ENCODE results near the gene ACTN3.
"Not testable (repeated sequence)": the region's sequence is repeated elsewhere in the genome, so short reads cannot be mapped to it uniquely, and the experiment has no call there.

The ACTN3 gene

GRCh38 chr11:66606608-66607007 is 59.9 kb downstream of the ACTN3 start:
- no CpG with 5 or more reads among the region's 3 CpGs for WGBS (ENCODE audit: extremely low coverage, insufficient coverage, low lambda C conversion rate)
- not testable (repeated sequence) for H3K79me2 ChIP-seq (ENCODE audit: control insufficient read depth, insufficient read depth, low read length); DNase-seq

GRCh38 chr11:66607126-66607834 is 60.6 kb downstream of the ACTN3 start:
- WGBS (ENCODE audit: extremely low coverage, insufficient coverage, low lambda C conversion rate) = no CpG with 5 or more reads among the region's 8 CpGs
- Histone ChIP-seq H3K23ac (ENCODE audit: low read length) (no peak overlapping the region), H3K36me3 (ENCODE audit: control insufficient read depth, insufficient read depth, low read length) (no peaks in the 10 kb centered on the region), H3K4me3 (ENCODE audit: low read length) (no peak overlapping the region), H3K4me2 (ENCODE audit: low read length) (no peak overlapping the region), H3K56ac (ENCODE audit: low read length) (no peak overlapping the region), H4K5ac (ENCODE audit: low read length) (no peak overlapping the region), H2BK120ac (ENCODE audit: low read depth, low read length) (no peak overlapping the region), H2AK5ac (ENCODE audit: low read length) (no peak overlapping the region), H4K8ac (ENCODE audit: low read depth, low read length) (no peak overlapping the region), H3K27me3 (ENCODE audit: insufficient read depth, low read length, poor library complexity) (no peaks in the 10 kb centered on the region), H3K79me2 (ENCODE audit: control insufficient read depth, insufficient read depth, low read length) (no peaks in the 10 kb centered on the region), H3K4me1 (ENCODE audit: control insufficient read depth, low read depth, low read length) (no peaks in the 10 kb centered on the region), H3K18ac (ENCODE audit: low read length) (no peak overlapping the region), H3K27ac (ENCODE audit: low read depth, low read length) (no peak overlapping the region), H2BK5ac (ENCODE audit: low read length) (no peak overlapping the region), H3K4ac (ENCODE audit: low read depth, low read length) (no peak overlapping the region), H2BK15ac (replicated peaks; ENCODE audit: low read depth) (no peak overlapping the region), H3K79me1 (ENCODE audit: low read length) (no peaks in the 10 kb centered on the region), H3K9ac (ENCODE audit: low read length) (no peak overlapping the region)
- DNase-seq = no peak

More at GRCh38 chr11:66606608-66607007, 59.9 kb downstream of the ACTN3 start:
- H2BK5ac ChIP-seq (ENCODE audit: low read length); H2AK5ac ChIP-seq (ENCODE audit: low read length); H3K79me1 ChIP-seq (ENCODE audit: low read length); H4K5ac ChIP-seq (ENCODE audit: low read length); H3K27ac ChIP-seq (ENCODE audit: low read depth, low read length); H3K27me3 ChIP-seq (ENCODE audit: insufficient read depth, low read length, poor library complexity); H3K4me2 ChIP-seq (ENCODE audit: low read length); H3K4me3 ChIP-seq (ENCODE audit: low read length); H3K4ac ChIP-seq (ENCODE audit: low read depth, low read length); H3K56ac ChIP-seq (ENCODE audit: low read length); H3K23ac ChIP-seq (ENCODE audit: low read length); H3K36me3 ChIP-seq (ENCODE audit: control insufficient read depth, insufficient read depth, low read length); H3K9ac ChIP-seq (ENCODE audit: low read length); H3K4me1 ChIP-seq (ENCODE audit: control insufficient read depth, low read depth, low read length); H2BK120ac ChIP-seq (ENCODE audit: low read depth, low read length); H4K8ac ChIP-seq (ENCODE audit: low read depth, low read length); H2BK15ac ChIP-seq (replicated peaks; ENCODE audit: low read depth); H3K18ac ChIP-seq (ENCODE audit: low read length): not testable (repeated sequence)

- no peak overlapping the region for H3K18ac ChIP-seq (ENCODE audit: low read length)
- no peaks in the 10 kb centered on the region for H3K79me1 ChIP-seq (ENCODE audit: low read length)
- no peak overlapping the region for H2BK15ac ChIP-seq (replicated peaks; ENCODE audit: low read depth)
- H4K5ac ChIP-seq (ENCODE audit: low read length) = no peak overlapping the region
- H3K27me3 ChIP-seq (ENCODE audit: insufficient read depth, low read length, poor library complexity) = no peaks in the 10 kb centered on the region
- H2BK120ac ChIP-seq (ENCODE audit: low read depth, low read length) = no peak overlapping the region
- no peak overlapping the region for H2BK5ac ChIP-seq (ENCODE audit: low read length)
- no peaks in the 10 kb centered on the region for H3K36me3 ChIP-seq (ENCODE audit: control insufficient read depth, insufficient read depth, low read length)
- H3K4me1 ChIP-seq (ENCODE audit: control insufficient read depth, low read depth, low read length) = no peaks in the 10 kb centered on the region
- no CpG with 5 or more reads among the region's 4 CpGs for WGBS (ENCODE audit: extremely low coverage, insufficient coverage, low lambda C conversion rate)
- H4K8ac ChIP-seq (ENCODE audit: low read depth, low read length) = no peak overlapping the region
- H3K9ac ChIP-seq (ENCODE audit: low read length) = no peak overlapping the region
- DNase-seq = no peak
- H3K79me2 ChIP-seq (ENCODE audit: control insufficient read depth, insufficient read depth, low read length) = no peaks in the 10 kb centered on the region
- H3K56ac ChIP-seq (ENCODE audit: low read length) = no peak overlapping the region
- H3K4ac ChIP-seq (ENCODE audit: low read depth, low read length) = no peak overlapping the region
- no peak overlapping the region for H3K4me2 ChIP-seq (ENCODE audit: low read length)
- H3K4me3 ChIP-seq (ENCODE audit: low read length) = no peak overlapping the region
- no peak overlapping the region for H2AK5ac ChIP-seq (ENCODE audit: low read length)
- H3K27ac ChIP-seq (ENCODE audit: low read depth, low read length) = no peak overlapping the region
- no peak overlapping the region for H3K23ac ChIP-seq (ENCODE audit: low read length)
Observed at GRCh38 chr11:66609721-66610617, 63.3 kb downstream of the ACTN3 start.

- H3K79me1 ChIP-seq (ENCODE audit: low read length) = no peaks in the 10 kb centered on the region
Observed at GRCh38 chr11:66612458-66612857, 65.8 kb downstream of the ACTN3 start.

More at GRCh38 chr11:66612458-66612857, 65.8 kb downstream of the ACTN3 start:
- Histone ChIP-seq H3K4me2 (ENCODE audit: low read length) (no peak overlapping the region), H3K27me3 (ENCODE audit: insufficient read depth, low read length, poor library complexity) (no peaks in the 10 kb centered on the region), H2BK15ac (replicated peaks; ENCODE audit: low read depth) (no peak overlapping the region), H3K18ac (ENCODE audit: low read length) (no peak overlapping the region), H3K79me2 (ENCODE audit: control insufficient read depth, insufficient read depth, low read length) (peaks cover 10% of the 10 kb centered on the region), H3K27ac (ENCODE audit: low read depth, low read length) (no peak overlapping the region), H3K4me3 (ENCODE audit: low read length) (no peak overlapping the region), H2BK120ac (ENCODE audit: low read depth, low read length) (no peak overlapping the region), H4K8ac (ENCODE audit: low read depth, low read length) (no peak overlapping the region), H2AK5ac (ENCODE audit: low read length) (no peak overlapping the region), H3K36me3 (ENCODE audit: control insufficient read depth, insufficient read depth, low read length) (no peaks in the 10 kb centered on the region), H3K23ac (ENCODE audit: low read length) (no peak overlapping the region), H4K5ac (ENCODE audit: low read length) (no peak overlapping the region), H3K4ac (ENCODE audit: low read depth, low read length) (no peak overlapping the region), H2BK5ac (ENCODE audit: low read length) (no peak overlapping the region), H3K56ac (ENCODE audit: low read length) (no peak overlapping the region), H3K9ac (ENCODE audit: low read length) (no peak overlapping the region), H3K4me1 (ENCODE audit: control insufficient read depth, low read depth, low read length) (no peaks in the 10 kb centered on the region)
- WGBS (ENCODE audit: extremely low coverage, insufficient coverage, low lambda C conversion rate) = no CpG with 5 or more reads among the region's 1 CpG
- no peak for DNase-seq

Measured in mesendoderm (in vitro differentiated cells).